Stimulated activated CD4-positive, alpha-beta T cell treated with anti-CD3 and anti-CD28 coated beads, Interleukin-2, amount 100 ng/mL, for 4 hours (primary cell): ENCODE data around the gene RNFT2.

ENCODE experiments used
- DNase-seq: peaks from one replicate; pipeline ENCODE4 v3.0.0-alpha.2; 2020; ENCODE audit warnings: low read depth

RNFT2 gene, protein sequence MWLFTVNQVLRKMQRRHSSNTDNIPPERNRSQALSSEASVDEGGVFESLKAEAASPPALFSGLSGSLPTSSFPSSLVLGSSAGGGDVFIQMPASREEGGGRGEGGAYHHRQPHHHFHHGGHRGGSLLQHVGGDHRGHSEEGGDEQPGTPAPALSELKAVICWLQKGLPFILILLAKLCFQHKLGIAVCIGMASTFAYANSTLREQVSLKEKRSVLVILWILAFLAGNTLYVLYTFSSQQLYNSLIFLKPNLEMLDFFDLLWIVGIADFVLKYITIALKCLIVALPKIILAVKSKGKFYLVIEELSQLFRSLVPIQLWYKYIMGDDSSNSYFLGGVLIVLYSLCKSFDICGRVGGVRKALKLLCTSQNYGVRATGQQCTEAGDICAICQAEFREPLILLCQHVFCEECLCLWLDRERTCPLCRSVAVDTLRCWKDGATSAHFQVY

DNA sequence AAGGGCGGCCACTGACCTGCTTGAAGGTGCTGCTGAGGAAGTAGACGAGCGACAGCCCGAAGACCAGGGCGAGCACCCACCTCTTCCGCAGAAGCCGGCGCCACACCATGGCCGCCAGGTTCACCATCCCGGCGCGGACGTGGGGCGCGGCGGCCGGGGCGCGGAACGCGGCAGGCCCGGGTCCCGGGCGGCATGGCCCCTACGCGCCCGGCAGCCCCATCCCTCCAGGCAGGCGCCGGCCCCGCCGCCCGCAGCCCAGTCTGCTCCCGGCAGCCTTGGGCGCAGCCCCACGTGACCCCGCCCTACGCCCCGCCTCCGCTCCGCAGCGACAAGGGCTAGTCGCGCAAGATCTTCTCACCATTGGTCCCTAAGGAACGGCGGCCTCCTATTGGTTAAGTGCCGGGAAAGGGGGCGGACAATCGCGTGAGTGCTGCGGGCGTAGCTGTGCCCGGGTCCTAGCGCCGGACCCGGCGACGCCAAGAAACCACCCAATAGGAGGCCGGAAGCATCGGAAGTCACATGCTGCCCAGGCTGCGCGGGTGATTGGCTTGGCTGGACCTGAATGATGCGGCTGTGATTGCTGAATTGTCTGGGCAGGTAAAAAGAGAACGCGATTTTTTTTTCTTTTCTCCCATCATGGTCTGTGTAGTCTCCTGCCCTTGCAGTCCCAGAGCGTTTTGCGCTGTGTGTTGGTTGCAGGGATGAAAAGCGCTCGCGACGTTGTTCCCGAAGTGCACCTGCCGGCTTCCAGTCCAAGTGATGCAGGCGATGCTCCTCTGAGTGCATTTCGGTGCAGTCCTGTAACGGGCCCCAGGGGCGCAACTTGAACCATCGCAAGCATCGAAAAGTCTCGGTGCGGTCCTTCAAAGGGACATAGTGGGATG, at the start of gene RNFT2, which contains the start of gene SPRING1:
TSS of gene RNFT2 (plus strand) at position 542 of the 884 bp plus-strand sequence. CDS start 2,183 bp downstream, outside the sequence.
TSS of gene SPRING1 (minus strand) at position 296 of the 884 bp plus-strand sequence. CDS start at position 127, 169 bp downstream.
- peak; percentile 98 for DNase-seq

DNA sequence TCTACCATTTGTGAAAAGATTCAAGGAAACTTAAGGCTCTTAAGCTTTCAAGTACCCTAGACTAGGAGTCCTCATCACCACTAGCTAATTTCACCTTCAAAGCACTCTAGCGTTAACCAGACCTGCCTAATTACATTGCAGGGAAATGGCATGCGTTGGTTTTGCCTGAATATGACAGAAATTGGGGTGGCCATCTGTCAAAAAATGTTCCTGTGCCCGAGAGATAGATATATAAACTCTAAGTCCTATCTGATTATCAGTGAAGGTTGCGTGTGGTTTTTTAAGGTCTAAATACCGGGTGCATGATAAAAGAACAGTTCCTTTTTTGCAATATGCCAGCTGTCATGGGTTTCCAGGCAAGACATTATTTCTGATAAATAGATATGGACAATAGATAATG, 48.6 kb upstream of the RNFT2 start:
- DNase-seq: no peak

DNA sequence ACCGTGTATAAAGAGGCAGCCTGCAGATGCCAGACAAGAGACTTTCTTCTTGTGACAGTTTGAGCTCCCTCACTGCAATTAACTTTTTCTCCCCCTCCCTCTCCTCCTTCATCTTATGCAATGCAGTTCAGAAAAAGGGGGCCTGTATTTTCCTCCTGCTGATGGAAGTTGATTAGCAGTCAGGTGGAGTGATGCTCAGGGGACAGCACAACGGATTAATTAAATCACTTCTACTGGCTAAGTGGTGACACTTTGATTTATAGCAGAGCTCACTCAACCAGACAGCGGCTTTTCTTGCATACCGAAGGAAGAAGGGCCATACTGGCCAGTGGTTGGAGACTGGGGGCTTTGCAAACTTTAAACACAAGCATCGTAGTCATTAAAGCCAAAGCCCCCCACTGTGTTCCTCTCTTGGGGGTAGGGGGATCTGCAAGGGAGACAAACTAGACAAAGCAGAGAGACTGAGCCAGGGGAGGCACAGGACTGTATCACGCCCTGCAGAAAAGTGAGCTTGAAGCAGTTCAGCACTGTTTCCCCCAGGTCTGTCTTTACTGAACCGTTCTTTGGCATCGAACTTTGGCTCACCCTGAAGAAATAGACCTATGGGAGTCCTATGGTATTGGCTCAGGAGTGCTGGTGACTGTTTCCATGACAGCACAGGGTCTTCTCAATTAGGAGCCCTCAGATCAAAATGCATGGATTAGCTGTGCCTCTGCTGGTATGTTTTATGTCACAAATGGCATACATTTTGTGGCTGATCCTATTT, 48.0 kb upstream of the RNFT2 start:
- DNase-seq: no peak

DNA sequence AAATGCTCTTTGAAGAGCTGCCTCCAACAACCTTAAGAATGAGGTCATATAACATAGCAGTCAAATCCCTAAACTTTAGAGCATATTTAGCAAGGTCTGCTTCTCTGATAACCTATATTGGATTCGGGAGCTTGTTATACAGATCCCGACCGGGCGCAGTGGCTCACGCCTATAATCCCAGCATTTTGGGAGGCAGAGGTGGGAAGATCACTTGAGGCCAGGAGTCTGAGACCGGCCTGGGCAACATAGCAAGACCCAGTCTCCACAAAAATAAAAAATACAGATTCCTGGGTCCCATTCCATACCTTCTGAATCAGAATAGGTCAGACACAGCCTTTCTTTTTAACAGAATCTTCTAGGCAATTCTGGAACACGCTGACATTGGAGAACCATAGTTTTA, 46.9 kb upstream of the RNFT2 start:
- DNase-seq: no peak

DNA sequence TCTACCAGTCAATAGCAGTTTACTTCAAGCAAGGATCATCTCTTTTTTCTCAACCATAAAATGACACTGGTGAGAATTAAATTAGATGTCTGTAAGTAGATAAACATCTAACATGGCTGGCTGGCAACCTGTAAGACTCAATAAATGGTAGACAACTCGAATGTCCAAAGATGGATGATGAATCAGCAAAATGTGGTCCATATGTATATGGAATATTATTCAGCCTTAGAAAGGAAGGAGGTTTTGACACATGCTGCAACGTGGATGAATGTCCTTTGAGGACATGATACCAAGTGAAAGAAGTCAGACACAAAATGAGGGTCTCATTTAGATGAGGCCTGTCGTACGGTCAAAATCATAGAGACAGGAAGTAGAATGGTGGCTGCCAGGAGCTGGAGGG, 46.5 kb upstream of the RNFT2 start:
- DNase-seq: no peak

DNA sequence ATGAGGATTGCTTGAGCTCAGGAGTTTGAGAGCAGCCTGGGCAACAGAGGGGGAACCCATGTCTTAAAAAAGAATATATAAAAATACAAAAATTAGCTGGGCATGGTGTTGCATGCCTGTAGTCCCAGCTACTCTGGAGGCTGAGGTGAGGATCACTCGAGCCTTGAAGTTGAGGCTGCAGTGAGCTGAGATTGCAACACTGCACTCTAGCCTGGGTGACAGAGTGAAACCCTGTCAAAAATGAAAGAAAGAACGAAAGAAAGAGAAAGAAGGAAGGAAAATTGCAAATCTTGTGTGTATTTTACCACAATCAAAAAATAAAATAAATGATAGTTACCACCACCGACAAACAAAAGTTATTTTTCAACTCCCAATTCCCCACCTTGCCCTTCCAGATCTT, 45.5 kb upstream of the RNFT2 start:
- no peak for DNase-seq

DNA sequence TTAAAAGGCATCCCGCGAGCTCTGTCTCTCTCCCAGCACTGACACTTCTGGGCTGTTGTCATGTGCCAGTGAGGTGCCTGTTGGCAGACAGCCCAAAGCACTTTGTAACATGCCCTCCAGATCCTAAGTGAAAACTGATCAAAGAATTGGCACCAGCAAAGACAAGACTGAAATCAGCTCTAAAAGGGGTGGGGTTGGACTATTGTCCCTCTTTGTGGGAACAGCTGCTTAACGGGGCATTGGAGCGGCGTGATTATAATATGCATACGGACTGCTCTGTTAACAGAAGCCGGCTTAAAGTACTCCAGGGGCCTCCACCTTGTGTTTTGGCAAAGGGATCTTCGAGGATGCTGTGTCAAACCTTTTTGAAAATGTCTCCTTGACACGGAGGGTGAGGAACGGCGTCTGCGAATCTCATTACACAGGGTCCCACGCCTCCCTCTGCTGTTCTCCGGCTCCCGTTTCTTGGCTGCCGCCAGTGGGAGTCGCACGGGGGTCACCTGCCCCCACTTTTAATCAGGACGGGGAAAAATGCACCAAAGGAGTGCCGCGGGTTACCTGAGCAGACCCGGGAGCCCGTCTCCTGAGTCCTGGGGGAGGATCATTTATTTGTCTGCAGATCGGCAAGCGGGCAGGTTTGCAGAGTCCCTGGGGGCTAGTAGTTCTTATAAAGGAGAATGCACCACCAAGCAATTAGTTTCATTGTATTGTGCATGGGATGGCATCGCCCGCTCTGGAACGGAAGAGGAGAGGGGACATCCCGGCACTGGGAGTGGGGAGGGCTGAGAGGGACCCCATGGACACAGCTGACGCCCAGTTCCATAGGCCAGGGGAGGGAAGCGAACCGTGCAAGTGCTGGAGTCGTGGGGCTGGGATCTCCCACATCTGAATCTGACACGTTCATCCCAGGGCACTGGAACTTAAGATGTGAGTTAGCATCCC, 44.6 kb upstream of the RNFT2 start:
- no peak for DNase-seq

DNA sequence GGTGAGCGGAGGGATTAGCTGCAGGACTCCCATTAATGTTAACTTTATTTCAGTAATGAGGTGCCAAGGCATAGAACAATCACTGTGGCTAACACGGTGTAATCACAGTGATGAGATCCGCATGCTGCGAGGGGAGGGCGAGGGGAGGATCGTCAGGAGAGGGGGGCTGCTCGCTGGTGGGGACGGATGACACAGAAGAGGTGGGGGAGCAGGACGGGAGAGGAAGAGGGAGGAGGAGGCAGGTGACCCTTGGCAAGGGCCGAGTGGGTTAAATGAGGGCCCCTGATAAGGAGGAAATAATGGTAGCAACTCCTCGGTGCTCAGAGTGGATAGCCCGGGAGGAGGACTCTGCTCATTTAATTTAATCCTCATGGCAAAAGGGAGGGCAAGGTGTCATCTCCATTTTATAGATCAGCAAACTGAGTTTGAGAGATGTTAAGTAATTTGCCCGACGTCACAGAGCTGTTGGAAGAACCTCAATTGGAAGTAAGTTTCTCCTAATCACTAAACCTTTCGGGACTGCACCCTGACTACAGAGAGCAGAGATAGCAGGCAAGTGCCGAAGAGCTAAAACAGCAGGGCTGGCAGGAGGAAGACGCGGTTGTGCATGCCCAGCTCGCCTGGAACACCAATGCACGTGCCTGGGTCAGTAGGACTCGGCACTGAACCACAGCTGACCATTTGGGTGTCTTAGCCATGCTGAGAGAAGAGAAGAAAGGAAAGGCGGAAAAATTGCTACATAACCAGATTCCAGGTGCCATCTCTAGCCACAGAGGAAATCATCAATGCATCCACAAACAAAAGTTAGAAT, 43.3 kb upstream of the RNFT2 start:
- DNase-seq: no peak

DNA sequence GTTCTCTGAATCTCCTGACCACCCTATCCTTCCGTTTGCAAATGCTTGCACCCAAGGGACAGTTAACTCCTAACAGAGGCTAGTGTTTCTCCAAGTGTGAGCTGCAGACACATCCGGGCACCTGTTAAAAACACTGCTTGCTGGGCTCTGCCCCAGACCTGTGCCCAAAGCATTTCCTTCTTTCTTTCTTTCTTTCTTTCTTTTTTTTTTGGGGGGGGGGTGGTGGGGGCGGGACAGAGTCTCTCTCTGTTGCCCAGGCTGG, 42.7 kb upstream of the RNFT2 start:
- DNase-seq: no peak

DNA sequence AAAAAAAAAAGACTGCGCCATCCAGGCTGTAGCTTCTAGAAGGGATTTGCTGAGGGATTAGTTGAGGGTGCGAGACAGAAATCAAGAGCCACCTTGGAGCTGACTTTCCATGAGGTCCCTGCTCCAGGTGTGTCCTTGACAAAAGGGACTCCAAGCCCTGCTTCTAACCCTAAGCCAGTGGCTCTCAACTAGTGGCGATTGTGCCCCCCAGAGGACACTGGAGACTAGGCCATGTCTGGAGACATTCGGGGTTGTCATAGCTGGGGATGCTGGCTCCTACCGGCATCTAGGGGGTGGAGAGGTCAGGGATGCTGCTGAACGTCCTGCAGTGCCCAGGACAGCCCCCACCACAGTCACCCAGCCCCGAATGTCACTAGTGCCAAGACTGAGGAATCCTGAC, 40.8 kb upstream of the RNFT2 start:
- no peak for DNase-seq

DNA sequence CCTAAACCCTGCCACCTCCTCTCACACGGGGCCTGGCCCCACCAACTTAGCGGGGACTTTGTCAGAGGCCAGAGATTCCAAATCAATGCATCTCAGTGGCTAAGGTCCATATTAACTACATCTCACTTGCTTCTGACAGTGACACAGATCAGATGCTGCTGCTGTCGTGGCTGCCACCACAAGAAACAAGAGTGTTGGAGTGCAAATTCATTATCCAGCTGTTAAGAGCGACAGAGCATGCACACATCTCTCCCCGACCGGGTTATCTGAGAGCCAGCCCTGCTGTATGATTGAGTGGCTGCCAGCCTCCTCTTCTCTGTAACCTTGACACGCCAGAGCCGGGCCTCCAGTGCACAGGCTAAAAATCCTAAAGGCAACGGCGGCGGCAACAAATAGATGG, 40.4 kb upstream of the RNFT2 start:
- DNase-seq: no peak

DNA sequence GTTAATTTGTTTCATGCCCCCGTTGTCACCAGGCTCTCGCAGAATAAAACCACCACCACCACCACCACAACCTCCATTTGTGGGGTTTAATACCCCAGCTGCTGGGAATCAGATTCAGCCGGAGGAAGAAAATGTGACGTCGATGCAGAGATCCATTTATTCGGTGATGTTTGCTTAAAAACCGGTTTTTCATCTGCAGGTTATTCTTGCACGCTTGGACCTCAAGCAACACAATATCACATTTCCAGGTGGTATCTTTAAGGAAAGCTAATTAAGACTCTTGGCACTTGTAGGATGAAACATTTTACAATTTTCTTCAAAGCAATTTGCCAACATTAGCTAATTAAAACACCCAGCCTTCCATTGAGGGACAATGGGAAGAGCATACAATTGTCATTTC, 40.0 kb upstream of the RNFT2 start:
- no peak for DNase-seq

DNA sequence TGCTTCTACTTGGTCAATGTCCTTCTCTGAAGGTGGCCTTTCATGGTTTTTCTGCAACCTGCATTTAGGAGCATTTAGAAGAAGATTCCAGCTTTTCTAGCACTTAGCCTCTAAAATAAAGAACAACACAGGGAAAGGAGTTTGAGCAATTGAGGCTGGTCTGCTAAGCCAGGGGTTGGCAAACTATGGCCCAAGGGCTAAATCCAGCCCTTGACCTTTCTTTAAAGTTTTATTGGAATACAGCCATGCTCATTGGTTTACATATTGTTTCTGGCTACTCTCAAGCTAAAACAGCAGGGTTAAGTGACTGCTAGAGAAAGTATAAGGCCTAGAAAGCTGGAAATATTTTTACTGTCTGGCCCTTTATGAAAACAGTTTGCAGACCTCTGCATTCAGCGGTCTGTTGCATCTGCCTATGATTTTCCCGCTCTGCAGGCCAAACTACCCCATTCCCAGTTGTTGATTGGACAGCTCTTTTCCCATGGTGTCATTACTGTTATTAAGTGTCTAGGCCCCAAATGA, 39.5 kb upstream of the RNFT2 start:
- DNase-seq: no peak

DNA sequence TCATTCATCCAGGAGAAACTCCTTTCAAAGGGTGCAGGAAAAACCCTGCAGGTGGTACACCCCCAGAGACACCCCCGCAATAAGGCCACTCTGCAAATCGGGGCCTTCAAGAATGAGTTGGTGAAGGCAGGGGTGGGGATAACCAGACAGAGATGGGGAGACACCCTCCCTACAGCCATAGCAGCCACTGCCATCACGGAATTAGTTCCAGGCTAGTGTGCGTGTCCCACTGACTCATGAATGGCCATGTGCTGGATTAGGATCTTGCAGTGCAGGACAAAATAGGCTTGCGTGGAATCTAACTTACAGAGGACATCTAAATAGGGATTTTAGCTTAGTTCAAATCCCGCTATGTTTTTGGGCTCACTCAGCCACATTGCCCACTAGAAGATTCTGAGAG, 38.0 kb upstream of the RNFT2 start:
- DNase-seq: no peak

DNA sequence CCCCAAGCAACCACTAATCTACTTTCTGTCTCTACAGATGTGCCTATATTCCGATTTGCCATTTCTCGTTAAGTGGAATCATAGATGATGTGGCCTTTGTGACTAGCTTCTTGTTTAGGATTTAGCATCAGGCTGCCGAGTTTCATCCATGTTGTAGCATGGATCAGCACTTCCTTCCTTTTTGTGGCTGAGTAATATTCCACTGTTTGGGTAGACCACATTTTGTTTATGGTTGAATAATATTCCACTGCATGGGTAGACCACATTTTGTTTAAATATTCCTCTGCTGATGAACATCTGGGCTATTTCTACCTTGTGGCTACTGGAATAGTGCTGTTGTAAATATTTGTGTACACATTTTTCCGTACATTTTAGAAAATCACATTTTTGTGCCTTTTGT, 36.7 kb upstream of the RNFT2 start:
- DNase-seq: no peak

DNA sequence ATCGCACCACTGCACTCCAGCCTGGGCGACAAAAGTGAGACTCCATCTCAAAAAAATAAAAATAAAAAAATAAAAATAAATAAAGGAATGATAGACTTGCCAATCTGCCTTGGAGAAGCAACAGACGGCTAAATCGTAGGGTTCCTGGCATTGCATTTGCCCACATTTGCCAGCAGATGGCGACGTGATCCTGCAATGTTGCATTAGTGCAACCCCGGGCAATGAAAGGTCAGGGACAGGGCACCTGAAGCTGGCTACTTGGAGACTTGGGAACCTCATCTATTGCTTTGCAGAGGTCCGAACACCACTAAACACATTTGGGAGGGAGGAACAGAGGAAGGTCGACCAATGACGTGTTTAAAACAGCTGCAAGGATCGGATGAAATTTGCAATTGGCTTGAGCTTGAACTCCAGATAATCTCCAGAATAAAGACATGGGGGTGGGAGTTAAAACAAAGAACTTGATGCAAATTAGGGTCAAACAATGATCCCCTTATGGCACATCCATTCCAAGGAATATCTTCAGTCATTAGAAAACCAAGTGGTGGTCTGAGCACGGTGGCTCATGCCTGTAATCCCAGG, 34.8 kb upstream of the RNFT2 start:
- DNase-seq: peak; percentile 53

DNA sequence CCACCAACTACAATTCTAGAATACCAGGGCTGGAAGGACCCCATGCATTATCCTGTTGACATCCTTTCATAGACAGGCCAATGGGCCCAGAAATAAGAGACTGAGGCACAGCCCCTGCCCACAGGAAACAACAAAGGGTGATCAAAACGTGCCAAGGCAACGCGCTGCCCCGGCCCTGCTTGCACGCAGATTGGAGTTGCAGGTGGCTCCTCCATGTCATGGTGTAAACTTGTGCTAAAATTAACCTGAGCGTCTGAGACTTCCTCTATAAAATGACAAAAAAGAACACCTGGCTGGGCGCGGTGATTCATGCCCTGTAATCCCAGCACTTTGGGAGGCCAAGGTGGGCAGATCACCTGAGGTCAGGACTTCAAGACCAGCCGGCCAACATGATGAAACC, 30.4 kb upstream of the RNFT2 start:
- DNase-seq: no peak

DNA sequence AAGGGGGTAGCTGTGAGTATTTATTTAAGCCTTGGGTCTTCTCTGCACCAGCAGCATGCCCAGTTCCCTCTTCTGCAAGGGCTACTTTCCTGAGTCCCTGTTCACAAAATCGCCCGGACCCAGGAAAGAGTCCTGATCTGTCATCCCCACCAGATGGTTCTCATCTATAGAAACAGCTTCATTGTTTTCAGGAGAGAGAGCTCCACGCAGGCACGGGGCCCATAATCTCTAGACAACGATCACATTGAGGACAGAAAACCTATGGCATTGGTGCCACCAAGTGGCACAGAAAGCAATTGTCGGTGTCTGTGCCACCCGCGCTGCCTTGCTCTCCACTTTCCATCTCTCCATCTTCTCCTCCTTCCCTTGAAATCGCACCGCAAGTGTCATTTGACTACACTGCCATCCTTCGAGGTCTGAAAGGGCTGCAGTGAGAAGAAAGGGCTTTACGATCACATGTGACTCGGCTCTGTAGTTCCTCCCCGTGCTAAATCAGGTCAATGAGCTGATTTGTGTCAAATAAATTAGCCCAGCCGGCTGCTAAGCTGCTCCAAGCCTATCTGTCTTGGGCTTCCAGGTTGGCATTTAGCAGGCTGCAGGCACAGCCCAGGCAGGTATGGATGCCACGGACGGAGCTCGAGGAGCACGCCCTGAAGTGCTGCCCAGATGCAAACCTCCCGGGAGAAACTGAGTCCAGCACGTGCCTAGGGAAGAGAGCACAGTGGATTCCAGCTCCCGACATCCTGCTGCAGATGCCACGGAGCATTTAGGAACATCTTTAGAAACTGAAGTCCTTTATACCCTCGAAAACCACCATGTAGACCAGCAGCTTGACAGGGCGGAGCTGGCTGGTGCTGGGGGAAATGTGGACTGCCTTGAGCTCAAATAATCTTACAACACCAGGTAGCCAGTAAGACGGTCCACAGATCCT, 29.0 kb upstream of the RNFT2 start:
- peak; percentile 13 for DNase-seq

DNA sequence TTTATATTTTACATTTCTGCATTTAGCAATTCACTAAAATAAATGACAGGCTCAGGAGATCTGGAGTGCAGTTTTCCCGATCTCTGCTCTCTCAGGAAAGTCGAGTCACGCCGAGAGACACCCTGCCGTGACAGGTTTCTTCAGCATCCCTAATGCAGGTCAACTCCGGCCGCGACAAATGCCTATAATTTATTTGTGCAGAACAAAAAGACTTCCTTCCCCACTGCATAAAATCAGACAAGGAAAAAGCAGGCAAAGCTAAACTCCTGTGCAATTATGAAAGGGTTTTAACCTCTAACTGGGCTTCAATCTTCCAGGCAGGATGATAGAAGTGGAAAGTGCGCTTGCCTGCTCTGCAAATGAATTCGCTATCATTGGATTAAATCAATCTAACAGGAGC, 28.3 kb upstream of the RNFT2 start:
- no peak for DNase-seq
